SK-N-MC (cell line): ENCODE data around the gene MACF1.

Source experiments
- EZH2 ChIP-seq: fragments of 200-600 bp; sonication (generic); IDR thresholded peaks from one replicate; pipeline ENCODE4 v1.6.1; 2017; ENCODE audit warnings: antibody characterized with exemption
- FOXP2 ChIP-seq: optimal IDR thresholded peaks from 2 replicates; pipeline ENCODE3; 2011; ENCODE audit warnings: mild to moderate bottlenecking, moderate library complexity; ENCODE audit not compliant: insufficient read depth; ENCODE audit errors: extremely low read length, control extremely low read depth
- POLR2AphosphoS5 ChIP-seq: IDR thresholded peaks from 2 replicates; pipeline ENCODE4 v1.6.1; 2012; ENCODE audit warnings: mild to moderate bottlenecking, low read depth, low read length, borderline replicate concordance

GRCh38 chr1:39173119-39173994 lies 31.1 kb upstream of the MACF1 start:
- no peak for TF ChIP-seq EZH2
- no peak for TF ChIP-seq POLR2AphosphoS5
- TF ChIP-seq FOXP2 = no peak
